Medulla oblongata (tissue), 1 donor: Measurements from ENCODE around the gene LRRC47.
"Not testable (repeated sequence)": the region's sequence is repeated elsewhere in the genome, so short reads cannot be mapped to it uniquely, and the experiment has no call there.

ENCODE experiments used
- DNase-seq: peaks from one replicate; pipeline ENCODE4 v3.0.0-alpha.2; 2015; ENCODE audit errors: extremely low spot score

The LRRC47 gene

DNA sequence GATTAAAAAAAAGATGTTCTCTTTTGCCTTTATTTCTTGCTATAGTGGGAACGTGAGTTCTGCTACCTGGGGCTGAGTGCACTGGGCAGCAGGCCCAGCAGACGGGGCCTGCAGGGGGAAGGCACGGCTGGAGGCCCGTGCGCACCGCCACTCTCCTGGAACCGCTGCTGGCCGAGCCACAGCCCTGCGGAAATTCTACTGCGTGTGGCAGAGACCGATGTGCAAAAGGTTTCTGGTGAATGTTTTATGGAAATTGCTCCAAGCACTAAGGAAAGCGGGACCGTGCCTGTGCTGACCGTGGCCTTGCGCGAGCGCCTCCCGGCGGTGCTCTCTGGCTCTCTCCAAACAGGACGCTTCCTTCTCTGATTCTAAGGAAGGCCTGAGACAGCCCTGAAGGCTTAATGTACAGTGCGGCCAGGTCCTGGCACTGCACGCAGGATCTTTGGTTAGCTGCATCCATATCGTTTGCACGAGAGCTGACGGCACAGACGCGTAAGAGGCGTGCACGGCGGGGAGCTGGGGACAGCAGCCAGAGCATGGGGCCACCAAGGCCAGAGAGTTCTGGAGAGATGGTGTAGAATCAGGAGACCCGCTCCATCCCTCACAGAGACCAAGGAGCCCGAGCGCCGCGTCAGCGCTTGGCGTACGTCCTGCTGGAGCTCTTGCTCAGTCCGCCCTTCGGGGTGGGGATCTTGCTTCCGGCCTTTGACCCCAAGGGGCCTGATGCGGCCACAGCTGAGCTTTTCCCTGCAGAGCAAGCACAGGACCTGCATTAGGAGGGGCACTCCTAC lies 18.7 kb upstream of the LRRC47 start:
- DNase-seq = no peak

- no peak for DNase-seq
These were observed 17.8 kb upstream of the LRRC47 start for GRCh38 chr1:3814065-3814464.

GRCh38 chr1:3811595-3811911 lies 15.3 kb upstream of the LRRC47 start:
- DNase-seq = no peak

DNA sequence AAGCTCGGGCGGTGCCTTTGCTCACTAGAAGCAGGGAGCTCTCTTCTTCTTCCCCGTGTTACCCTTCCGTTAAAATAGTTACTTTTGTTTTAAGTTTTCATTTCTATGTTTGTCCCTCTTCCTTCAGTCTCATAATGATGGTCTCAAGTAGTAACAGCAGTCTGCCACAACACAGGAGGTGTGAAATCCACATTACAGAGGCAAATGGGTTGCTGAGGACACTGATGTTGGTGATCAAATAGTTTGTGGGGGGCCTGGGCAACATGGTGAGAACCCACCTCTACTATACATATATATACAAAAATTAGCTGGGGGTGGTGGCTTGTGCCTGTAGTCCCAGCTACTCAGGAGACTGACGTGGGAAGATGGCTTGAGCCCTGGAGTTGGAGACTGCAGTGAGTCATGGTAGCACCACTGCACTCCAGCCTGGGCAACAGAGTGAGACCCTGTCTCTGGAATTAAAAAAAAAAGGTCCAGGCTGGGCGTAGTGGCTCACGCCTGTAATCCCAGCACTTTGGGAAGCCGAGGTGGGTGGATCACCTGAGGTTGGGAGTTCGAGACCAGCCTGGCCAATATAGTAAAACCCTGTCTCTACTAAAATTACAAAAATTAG lies 14.0 kb upstream of the LRRC47 start:
- not testable (repeated sequence) for DNase-seq

- no peak for DNase-seq
These were observed 13.4 kb upstream of the LRRC47 start for GRCh38 chr1:3809680-3810079.

DNA sequence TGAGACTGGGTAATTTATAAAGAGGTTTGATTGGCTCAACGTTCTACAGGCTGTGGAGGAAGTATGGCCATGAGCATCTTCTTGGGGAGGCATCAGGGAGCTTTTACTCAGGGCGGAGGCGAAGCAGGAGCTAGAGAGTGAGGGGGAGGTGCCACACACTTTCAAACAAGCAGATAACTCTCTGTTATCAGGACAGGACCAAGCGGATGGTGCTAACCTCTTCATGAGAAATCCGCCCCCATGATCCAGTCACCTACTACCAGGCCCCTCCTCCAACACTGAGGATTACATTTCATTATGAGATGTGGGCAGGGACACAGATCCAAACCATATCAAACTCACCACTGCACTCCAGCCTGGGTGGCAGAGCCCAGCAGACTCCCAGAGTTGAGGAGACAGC lies 11.5 kb upstream of the LRRC47 start:
- DNase-seq = no peak

- DNase-seq = no peak
These were observed 8.7 kb upstream of the LRRC47 start for GRCh38 chr1:3805038-3805437.

GRCh38 chr1:3804627-3804944 lies 8.3 kb upstream of the LRRC47 start:
- not testable (repeated sequence) for DNase-seq

DNA sequence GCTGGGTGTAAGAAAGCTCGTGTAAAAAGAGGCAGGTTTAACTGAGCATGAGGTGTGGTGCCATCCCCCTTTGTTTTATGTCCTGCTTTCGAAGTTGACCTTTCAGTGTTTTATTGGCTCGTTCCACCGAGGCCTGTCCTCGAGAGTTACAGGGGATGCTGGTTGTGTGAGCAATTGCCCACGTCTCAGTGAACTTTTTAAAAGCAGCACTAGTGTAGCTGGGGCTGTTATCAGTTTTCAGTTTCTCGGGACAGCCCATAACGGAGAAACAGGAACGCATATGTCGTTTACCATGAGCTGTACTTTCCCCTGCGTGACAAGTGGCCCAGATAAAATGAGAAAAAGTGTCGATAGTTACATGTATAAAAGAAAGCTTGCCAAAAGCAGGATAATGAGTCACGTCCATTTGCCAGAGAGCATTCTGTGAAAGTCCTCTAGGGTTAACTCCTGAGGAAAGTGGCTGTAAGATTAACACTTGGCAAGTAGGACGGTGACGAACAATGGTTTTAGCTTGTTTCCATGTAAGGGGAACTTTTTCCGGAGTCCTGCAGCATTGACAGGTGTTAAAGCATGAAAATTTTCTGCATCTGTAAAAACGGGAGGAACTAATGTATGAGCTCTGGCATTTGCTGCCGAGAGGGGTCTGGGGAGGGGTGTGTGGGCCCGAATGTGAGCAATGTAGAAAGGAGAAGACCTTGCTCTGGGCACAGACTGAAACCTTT lies 7.8 kb upstream of the LRRC47 start:
- no peak for DNase-seq

DNA sequence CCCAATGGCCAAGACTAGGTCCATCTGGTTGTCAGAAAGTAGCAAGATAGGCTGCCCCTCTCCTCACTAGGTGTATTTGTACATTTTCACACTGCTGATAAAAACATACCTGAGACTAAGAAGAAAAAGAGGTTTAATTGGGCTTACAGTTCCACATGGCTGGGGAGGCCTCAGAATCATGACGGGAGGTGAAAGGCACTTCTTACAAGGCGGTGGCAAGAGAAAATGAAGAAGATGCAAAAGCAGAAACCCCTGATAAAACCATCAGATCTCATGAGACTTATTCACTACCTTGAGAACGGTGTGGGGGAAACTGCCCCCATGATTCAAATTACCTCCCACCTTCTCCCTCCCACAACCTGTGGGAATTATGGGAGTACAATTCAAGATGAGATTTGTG lies 4.5 kb upstream of the LRRC47 start:
- DNase-seq = not testable (repeated sequence)

- no peak for DNase-seq
These were observed 3.8 kb upstream of the LRRC47 start for GRCh38 chr1:3799976-3800685.

DNA sequence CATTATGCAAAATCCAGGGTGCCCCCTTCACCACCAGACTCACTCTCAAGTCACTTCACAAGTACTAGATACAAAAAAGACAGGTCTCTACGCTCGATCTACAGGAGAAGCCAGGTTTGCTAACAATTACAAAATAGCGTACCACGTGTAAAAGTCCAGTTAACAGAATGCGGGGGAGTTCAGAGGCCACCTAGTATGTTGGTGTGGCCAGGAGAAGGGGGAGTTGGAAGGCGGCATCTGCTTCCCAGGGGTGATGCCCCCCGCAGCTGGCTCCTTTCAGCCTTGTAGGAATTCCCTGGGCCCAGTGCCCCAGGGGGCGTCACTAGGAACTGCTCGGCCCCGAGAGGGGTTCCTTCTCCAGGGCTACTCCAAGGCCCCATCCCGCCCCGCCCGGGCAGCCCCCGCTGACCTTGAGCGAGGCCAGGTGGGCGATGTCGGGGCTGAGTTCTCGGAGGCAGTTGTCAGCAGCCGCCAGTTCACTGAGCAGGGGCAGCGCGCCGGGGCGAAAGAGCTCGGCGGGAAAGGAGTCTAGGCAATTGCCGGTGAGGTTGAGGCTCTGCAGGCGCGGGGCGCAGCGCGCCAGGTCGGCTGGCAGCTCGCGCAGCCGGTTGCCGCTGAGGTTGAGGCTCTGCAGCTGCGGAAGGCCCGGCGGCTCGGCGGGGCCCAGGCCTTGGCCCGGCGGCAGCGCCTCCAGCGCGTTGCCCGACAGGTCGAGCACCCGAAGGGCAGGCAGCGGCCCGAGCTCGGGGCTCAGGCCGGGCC lies 664 bp downstream of the LRRC47 start:
- no peak for DNase-seq

DNA sequence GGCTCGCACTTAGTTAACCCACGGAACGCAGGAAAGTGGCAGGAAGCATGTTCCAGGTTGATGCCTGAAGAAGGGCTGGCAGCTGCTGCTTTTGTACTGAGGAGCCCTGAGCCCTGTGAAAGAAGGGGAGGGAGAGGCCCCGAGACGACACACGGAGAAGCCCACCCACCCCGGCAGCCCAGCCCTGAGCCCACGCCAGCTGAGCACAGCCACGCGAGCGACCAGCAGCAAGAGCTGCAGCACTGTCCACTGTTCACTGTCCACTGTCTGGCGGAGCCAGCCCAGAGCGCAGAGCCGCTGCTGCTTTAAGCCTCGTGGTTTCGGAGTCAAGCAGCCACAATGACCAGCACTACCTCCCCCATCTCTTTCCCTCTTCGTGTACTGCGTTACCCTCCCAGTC lies 5.3 kb downstream of the LRRC47 start:
- no peak for DNase-seq

DNA sequence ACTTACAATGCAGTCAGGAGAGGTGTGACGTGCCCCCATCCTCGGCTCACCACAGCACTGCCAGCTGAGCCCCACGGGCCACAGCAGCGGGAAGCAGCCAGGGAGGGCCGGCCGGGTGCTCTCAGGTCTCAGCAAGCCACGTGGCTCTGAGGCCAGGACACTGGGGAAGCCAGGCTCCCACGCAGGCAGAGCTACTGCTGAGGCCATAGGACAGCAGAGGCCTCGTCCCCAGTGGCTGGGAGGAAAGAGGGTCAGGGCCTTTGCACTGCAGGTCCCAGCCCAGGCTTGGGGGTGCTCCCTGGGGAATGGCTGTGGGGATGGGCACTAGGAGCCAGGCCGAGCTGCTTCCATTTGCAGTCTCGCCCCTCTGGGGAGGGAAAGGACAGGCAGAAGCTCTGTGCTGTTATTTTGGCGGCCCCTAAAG lies 5.8 kb downstream of the LRRC47 start:
- DNase-seq = no peak

DNA sequence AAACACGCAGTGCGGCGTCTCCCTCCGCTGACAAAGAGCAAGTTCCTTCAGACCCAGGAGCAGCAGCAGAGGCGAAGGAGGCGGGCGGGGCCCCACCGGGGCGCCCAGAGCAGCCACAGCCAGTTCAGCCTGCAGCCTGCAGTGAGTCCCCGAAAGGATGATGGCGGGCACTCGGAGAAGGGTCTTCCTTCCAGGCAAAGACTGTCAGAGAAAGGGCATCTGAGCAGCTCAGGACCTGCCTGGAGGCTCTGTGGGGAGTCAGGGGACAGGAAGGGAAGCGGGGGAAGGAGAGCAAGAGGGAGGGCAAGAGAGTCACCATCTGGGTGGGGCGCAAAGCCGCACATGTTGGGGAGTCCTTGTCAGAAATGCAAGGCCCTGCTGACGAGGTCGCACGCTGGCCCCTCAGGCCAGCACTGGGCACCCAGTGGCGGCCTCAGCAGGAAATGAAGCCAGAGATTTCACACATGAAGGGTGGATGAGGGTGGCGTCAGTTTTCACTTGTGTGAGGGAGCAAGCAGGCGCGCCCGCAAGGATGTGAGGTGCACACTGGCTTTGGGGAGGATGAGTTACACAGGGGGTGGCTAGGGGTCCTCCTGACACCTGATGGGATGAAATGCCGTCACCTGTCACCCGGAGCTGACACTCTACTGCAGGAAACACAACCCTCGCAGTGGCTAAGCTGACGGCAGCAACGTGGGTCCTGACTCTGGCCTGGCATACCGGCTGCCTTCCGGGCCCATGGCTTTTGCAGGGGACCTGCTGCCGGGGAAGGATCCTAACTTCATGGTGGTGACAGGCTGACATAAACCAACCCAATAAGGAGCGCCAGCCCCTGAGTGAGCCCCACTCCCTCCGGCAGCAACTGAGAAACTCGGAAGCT lies 6.6 kb downstream of the LRRC47 start:
- DNase-seq = no peak

- DNase-seq = no peak
These were observed 7.4 kb downstream of the LRRC47 start for GRCh38 chr1:3788756-3789420.

GRCh38 chr1:3787745-3788605 lies 8.3 kb downstream of the LRRC47 start:
- DNase-seq = no peak

DNA sequence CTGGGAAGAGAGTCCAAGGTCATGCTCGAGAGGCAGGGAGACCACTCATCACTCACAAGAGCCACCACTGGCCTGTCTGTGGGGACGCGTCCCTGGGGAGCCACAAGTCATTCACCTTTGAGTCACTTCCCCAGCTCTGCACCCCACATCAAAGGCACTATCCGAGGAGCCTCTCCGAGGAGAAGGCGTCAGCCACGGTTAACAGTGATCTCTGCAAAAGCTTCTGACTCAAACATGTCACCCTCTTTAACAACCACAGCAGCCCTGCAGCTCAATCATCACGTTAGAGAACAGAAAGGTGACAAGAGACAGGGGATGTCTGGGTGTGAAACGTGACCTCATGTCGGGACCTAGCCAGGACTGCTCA lies 9.0 kb downstream of the LRRC47 start:
- no peak for DNase-seq
